Motor neuron (in vitro differentiated cells): ENCODE results near the gene EYA4. TPM values are rescaled to one million over a fixed set of nuclear protein-coding genes. Genes with fewer than 3 reads are reported as not detected.

Experiments used
- ATAC-seq, 8 experiments: fragments of 200-7000 bp; cut with Tn5 transposase; replicated peaks in 6 of 8; 2 replicates each; pipeline ENCODE4 v1.8.0; 2021; ENCODE audit warnings: mild to moderate bottlenecking in 8 of 8, moderate library complexity in 8 of 8
- H3K27ac ChIP-seq, 2 donors: fragments of 250-450 bp; sonication (Bioruptor Pico); 2 replicates each; pipeline ENCODE4 v1.9.0; 2021; ENCODE audit warnings: antibody characterized with exemption in 2 of 2, mild to moderate bottlenecking in 2 of 2, moderate library complexity in 1 of 2
- H3K4me1 ChIP-seq, 2 donors: fragments of 250-450 bp; sonication (Bioruptor Pico); replicated peaks in 1 of 2; 2 replicates each; pipeline ENCODE4 v1.6.1; 2021; ENCODE audit warnings: antibody characterized with exemption in 2 of 2, mild to moderate bottlenecking in 2 of 2, moderate library complexity in 1 of 2
- H3K4me3 ChIP-seq, 5 donors: fragments of 250-450 bp; sonication (Bioruptor Pico); 2 replicates each; pipeline ENCODE4 v1.9.0; 2021; ENCODE audit warnings: antibody characterized with exemption in 5 of 5, mild to moderate bottlenecking in 5 of 5, moderate library complexity in 4 of 5
- WGBS, 10 experiments: fragments of 450-650 bp; shearing (Covaris generic); methylation state at CpG; one replicate each; pipeline ENCODE4 v1.0.0; 2022; 5-methylcytosine and 5-hydroxymethylcytosine counted together
- in situ Hi-C, 9 experiments: fragments of 400-800 bp; cut with MboI; loops; one replicate each; pipeline ENCODE4 v1.15.0; 2021; ENCODE audit warnings: low sequenced_read_pairs in 9 of 9, low pct_unique_long_range_greater_than_20kb in 2 of 9; ENCODE audit not compliant: unreplicated experiment in 9 of 9
- total RNA-seq, 8 experiments: library from RNA; unstranded; fragments of 300-600 nt; gene quantifications; 2 replicates each; pipeline versions ENCODE4 v1.2.3 to v1.2.4, GENCODE V29; 2022

EYA4 gene
- total RNA-seq, 8 experiments from 2014 or later, result 0.33 to 52.6 (median 7.2) TPM

- no peak overlapping the region for H3K4me3 ChIP-seq
- in situ Hi-C loops, result loop anchor here in 3 of 9 experiments (25.0 kb wide), 2 partner anchors 217 to 667 kb away; no protein-coding TSS in a partner anchor
These were observed 263.0 kb downstream of the EYA4 start for GRCh38 chr6:133504158-133504557.

GRCh38 chr6:133504761-133505160 is 263.6 kb downstream of the EYA4 start:
- no peak overlapping the region for H3K4me3 ChIP-seq
- peaks cover 4% of the 10 kb centered on the region in 2 donors for H3K4me1 ChIP-seq
- WGBS, 10 experiments, result 64 to 100% (median 86%) methylated on average over 1 to 3 of the region's 3 CpGs; no CpG with 5 or more reads in 1 of the 10 experiments
- H3K27ac ChIP-seq, result no peak overlapping the region
- no peak for ATAC-seq
- in situ Hi-C loops, result loop anchor here in 3 of 9 experiments (25.0 kb wide), 2 partner anchors 217 to 667 kb away; no protein-coding TSS in a partner anchor

More at GRCh38 chr6:133504158-133504557, 263.0 kb downstream of the EYA4 start:
- Histone ChIP-seq H3K27ac (no peak overlapping the region), H3K4me1 (peaks cover 4% of the 10 kb centered on the region in 2 donors)
- peak in 5 of 8 experiments; percentile 65 to 98 (median 72) for ATAC-seq
- WGBS, 10 experiments, result 60 to 100% (median 91%) methylated on average over 1 to 6 of the region's 6 CpGs; no CpG with 5 or more reads in 2 of the 10 experiments

GRCh38 chr6:133505681-133506080 is 264.5 kb downstream of the EYA4 start:
- in situ Hi-C loops, result loop anchor here in 3 of 9 experiments (25.0 kb wide), 2 partner anchors 218 to 668 kb away; no protein-coding TSS in a partner anchor
- Histone ChIP-seq H3K4me3 (no peak overlapping the region), H3K27ac (no peak overlapping the region), H3K4me1 (peaks cover 4% of the 10 kb centered on the region in 2 donors)
- ATAC-seq, result no peak
- WGBS, 10 experiments, result 78 to 100% (median 92%) methylated on average over 2 to 3 of the region's 3 CpGs; no CpG with 5 or more reads in 2 of the 10 experiments

- peak in 4 of 8 experiments; percentile 53 to 75 (median 63) for ATAC-seq
- no peak overlapping the region for H3K27ac ChIP-seq
- WGBS, 10 experiments, result 0 to 79% (median 31%) methylated on average over 1 to 4 of the region's 4 CpGs
- in situ Hi-C loops, result loop anchor here in 3 of 9 experiments (25.0 kb wide), 2 partner anchors 225 to 675 kb away; no protein-coding TSS in a partner anchor
- no peak overlapping the region for H3K4me3 ChIP-seq
- H3K4me1 ChIP-seq, result no peaks in the 10 kb centered on the region
These were observed 271.4 kb downstream of the EYA4 start for GRCh38 chr6:133512410-133513016.

- in situ Hi-C loops, result loop anchor here in 3 of 9 experiments (25.0 kb wide), 2 partner anchors 237 to 687 kb away; no protein-coding TSS in a partner anchor
- 60 to 100% (median 100%) methylated on average over 1 of the region's 1 CpG; no CpG with 5 or more reads in 2 of the 10 experiments for WGBS, 10 experiments
- Histone ChIP-seq H3K4me3 (no peak overlapping the region), H3K4me1 (no peaks in the 10 kb centered on the region), H3K27ac (no peak overlapping the region)
- ATAC-seq, result no peak
These were observed 282.7 kb downstream of the EYA4 start for GRCh38 chr6:133523816-133524215.

GRCh38 chr6:133526436-133526835 is 285.3 kb downstream of the EYA4 start:
- 27 to 100% (median 80%) methylated on average over 3 to 5 of the region's 5 CpGs; no CpG with 5 or more reads in 1 of the 10 experiments for WGBS, 10 experiments
- in situ Hi-C loops, result loop anchor here in 3 of 9 experiments (25.0 kb wide), 3 partner anchors 339 to 989 kb away; partner anchors contain the start of gene TAAR9 (in 1 of the 3)
- Histone ChIP-seq H3K4me1 (no peaks in the 10 kb centered on the region), H3K27ac (no peak overlapping the region), H3K4me3 (no peak overlapping the region)
- no peak for ATAC-seq

GRCh38 chr6:133528566-133528965 is 287.4 kb downstream of the EYA4 start:
- H3K27ac ChIP-seq, result no peak overlapping the region
- in situ Hi-C loops, result loop anchor here in 3 of 9 experiments (25.0 kb wide), 3 partner anchors 341 to 991 kb away; partner anchors contain the start of gene TAAR9 (in 1 of the 3)
- WGBS, 10 experiments, result 13 to 100% (median 80%) methylated on average over 1 to 2 of the region's 2 CpGs; no CpG with 5 or more reads in 1 of the 10 experiments
- no peak overlapping the region for H3K4me3 ChIP-seq
- H3K4me1 ChIP-seq, result no peaks in the 10 kb centered on the region
- ATAC-seq, result no peak

- H3K4me3 ChIP-seq, result no peak overlapping the region
- H3K27ac ChIP-seq, result no peak overlapping the region
- no peaks in the 10 kb centered on the region for H3K4me1 ChIP-seq
- no peak for ATAC-seq
- WGBS, 10 experiments, result 17 to 96% (median 80%) methylated on average over 1 to 7 of the region's 7 CpGs
- in situ Hi-C loops, result loop anchor here in 3 of 9 experiments (25.0 kb wide), 3 partner anchors 346 to 996 kb away; partner anchors contain the start of gene TAAR9 (in 1 of the 3)
These were observed 291.8 kb downstream of the EYA4 start for GRCh38 chr6:133532908-133533307.

GRCh38 chr6:133539502-133540259 is 298.5 kb downstream of the EYA4 start:
- in situ Hi-C loops, result loop anchor here in 3 of 9 experiments (25.0 kb wide), 3 partner anchors 352 to 1002 kb away; partner anchors contain the start of gene TAAR9 (in 1 of the 3)
- no peak overlapping the region for H3K27ac ChIP-seq
- WGBS, 10 experiments, result 0 to 91% (median 38%) methylated on average over 1 to 3 of the region's 3 CpGs; no CpG with 5 or more reads in 1 of the 10 experiments
- H3K4me1 ChIP-seq, result peaks cover 0 to 17% of the 10 kb centered on the region in 2 donors
- peak in 3 of 8 experiments; percentile 82 to 95 (median 92) for ATAC-seq
- no peak overlapping the region for H3K4me3 ChIP-seq

- Histone ChIP-seq H3K4me3 (no peak overlapping the region), H3K4me1 (peaks cover 0 to 17% of the 10 kb centered on the region in 2 donors), H3K27ac (no peak overlapping the region)
- in situ Hi-C loops, result loop anchor here in 3 of 9 experiments (25.0 kb wide), 3 partner anchors 353 to 1003 kb away; partner anchors contain the start of gene TAAR9 (in 1 of the 3)
- WGBS, 10 experiments, result 13 to 91% (median 70%) methylated on average over 1 to 3 of the region's 3 CpGs; no CpG with 5 or more reads in 1 of the 10 experiments
- no peak for ATAC-seq
These were observed 299.2 kb downstream of the EYA4 start for GRCh38 chr6:133540361-133540760.

- WGBS, 10 experiments, result 0 to 100% (median 66%) methylated on average over 1 to 2 of the region's 2 CpGs
- in situ Hi-C loops, result loop anchor here in 3 of 9 experiments (25.0 kb wide), 3 partner anchors 354 to 1004 kb away; partner anchors contain the start of gene TAAR9 (in 1 of the 3)
These were observed 299.9 kb downstream of the EYA4 start for GRCh38 chr6:133541040-133541439.

GRCh38 chr6:133542056-133542821 is 301.1 kb downstream of the EYA4 start:
- in situ Hi-C loops, result loop anchor here in 3 of 9 experiments (25.0 kb wide), 3 partner anchors 355 to 1005 kb away; partner anchors contain the start of gene TAAR9 (in 1 of the 3)
- 38 to 100% (median 93%) methylated on average over 1 to 7 of the region's 9 CpGs; no CpG with 5 or more reads in 1 of the 10 experiments for WGBS, 10 experiments
- ATAC-seq, result no peak
- Histone ChIP-seq H3K4me3 (no peak overlapping the region), H3K4me1 (peaks cover 0 to 17% of the 10 kb centered on the region in 2 donors), H3K27ac (no peak overlapping the region)

More at GRCh38 chr6:133541040-133541439, 299.9 kb downstream of the EYA4 start:
- peaks cover 0 to 17% of the 10 kb centered on the region in 2 donors for H3K4me1 ChIP-seq
- peak in 6 of 8 experiments; percentile 19 to 89 (median 46) for ATAC-seq
- H3K4me3 ChIP-seq, result no peak overlapping the region
- no peak overlapping the region for H3K27ac ChIP-seq
